ENCODE results near the gene PRR3. TPM values are rescaled to one million over a fixed set of nuclear protein-coding genes. Genes with fewer than 3 reads are reported as not detected.

Gene PRR3
- total and polyA plus RNA-seq, 9 of the 15 experiments (the other 6 are each of a cell fraction or from before 2014, with no cell fraction given), result 23.5 to 59.6 (median 28.8) TPM

DNA sequence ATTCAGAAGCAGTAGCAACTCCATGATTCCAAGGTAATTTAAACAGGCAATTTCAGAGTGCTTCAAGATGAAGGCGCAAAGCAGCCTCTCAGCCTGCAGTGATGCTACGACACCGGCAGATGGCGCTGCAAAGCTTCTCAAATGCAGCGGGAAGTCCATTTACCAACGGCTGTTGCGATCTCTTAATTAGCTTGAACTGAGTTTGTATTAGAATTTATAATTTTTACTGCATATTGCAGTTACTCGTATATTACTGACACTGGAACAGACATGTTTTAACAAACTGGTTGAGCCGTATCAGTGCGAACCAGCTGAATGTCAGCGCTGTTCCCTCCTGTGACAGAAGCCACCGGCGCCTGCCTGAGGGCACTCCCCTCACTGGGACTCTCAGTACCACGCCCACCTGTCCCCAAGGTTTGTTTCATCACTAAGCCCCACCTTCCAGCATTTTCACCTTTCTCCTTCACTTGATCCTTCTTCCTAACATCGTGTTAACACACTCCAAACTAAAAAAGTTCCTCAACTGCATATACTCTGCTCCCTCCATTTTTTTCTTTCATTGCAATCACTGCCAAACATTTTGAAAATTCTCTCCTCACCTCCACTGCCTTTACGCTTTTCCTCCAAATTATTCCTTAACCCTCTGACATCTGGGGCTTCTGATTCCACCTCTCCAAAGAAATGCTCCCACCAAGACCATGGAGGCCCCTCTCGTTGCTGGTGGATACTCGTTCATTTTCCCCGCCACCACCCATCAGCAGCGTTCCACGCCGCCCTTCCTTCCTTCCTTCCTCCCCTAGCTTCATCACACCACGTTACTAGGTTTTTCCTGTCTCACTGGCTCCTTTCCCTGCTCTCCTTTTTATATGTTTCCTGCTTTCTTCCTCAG lies 15.3 kb upstream of the PRR3 start (continued):
- TF ChIP-seq ATF1 (CRISPR knock-in tag; IDR thresholded peaks at IDR 0.05), result no peak
- TF ChIP-seq ATF1 (tag; IDR thresholded peaks at IDR 0.05), result peak; percentile 32; the same call in 1 of the 2 replicates
- TF ChIP-seq, protein P1, sequence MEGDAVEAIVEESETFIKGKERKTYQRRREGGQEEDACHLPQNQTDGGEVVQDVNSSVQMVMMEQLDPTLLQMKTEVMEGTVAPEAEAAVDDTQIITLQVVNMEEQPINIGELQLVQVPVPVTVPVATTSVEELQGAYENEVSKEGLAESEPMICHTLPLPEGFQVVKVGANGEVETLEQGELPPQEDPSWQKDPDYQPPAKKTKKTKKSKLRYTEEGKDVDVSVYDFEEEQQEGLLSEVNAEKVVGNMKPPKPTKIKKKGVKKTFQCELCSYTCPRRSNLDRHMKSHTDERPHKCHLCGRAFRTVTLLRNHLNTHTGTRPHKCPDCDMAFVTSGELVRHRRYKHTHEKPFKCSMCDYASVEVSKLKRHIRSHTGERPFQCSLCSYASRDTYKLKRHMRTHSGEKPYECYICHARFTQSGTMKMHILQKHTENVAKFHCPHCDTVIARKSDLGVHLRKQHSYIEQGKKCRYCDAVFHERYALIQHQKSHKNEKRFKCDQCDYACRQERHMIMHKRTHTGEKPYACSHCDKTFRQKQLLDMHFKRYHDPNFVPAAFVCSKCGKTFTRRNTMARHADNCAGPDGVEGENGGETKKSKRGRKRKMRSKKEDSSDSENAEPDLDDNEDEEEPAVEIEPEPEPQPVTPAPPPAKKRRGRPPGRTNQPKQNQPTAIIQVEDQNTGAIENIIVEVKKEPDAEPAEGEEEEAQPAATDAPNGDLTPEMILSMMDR (IDR thresholded peaks at IDR 0.05 in 2 of 3, conservative IDR thresholded peaks at IDR 0.05 in 1 of 3; ENCODE audit: insufficient read depth in 2 of 3, low read depth in 1 of 3, low read length in 3 of 3), result peak; percentile 95 to 100 (median 98)
- TF ChIP-seq NR2F6 (CRISPR knock-in tag; IDR thresholded peaks at IDR 0.05), result no peak
- TF ChIP-seq CBX3 (IDR thresholded peaks at IDR 0.05; ENCODE audit: borderline replicate concordance in 1 of 2, low read length in 2 of 2), result 0 out of 3 replicates have a peak, but pooled peaks of 1 of the 2 experiments have one; percentile 26
- TF ChIP-seq, protein P2, sequence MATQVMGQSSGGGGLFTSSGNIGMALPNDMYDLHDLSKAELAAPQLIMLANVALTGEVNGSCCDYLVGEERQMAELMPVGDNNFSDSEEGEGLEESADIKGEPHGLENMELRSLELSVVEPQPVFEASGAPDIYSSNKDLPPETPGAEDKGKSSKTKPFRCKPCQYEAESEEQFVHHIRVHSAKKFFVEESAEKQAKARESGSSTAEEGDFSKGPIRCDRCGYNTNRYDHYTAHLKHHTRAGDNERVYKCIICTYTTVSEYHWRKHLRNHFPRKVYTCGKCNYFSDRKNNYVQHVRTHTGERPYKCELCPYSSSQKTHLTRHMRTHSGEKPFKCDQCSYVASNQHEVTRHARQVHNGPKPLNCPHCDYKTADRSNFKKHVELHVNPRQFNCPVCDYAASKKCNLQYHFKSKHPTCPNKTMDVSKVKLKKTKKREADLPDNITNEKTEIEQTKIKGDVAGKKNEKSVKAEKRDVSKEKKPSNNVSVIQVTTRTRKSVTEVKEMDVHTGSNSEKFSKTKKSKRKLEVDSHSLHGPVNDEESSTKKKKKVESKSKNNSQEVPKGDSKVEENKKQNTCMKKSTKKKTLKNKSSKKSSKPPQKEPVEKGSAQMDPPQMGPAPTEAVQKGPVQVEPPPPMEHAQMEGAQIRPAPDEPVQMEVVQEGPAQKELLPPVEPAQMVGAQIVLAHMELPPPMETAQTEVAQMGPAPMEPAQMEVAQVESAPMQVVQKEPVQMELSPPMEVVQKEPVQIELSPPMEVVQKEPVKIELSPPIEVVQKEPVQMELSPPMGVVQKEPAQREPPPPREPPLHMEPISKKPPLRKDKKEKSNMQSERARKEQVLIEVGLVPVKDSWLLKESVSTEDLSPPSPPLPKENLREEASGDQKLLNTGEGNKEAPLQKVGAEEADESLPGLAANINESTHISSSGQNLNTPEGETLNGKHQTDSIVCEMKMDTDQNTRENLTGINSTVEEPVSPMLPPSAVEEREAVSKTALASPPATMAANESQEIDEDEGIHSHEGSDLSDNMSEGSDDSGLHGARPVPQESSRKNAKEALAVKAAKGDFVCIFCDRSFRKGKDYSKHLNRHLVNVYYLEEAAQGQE (IDR thresholded peaks at IDR 0.05; ENCODE audit: borderline replicate concordance), result peak; percentile 78; the same call in 1 of the 2 replicates
- TF ChIP-seq, protein P2 (CRISPR knock-in tag; IDR thresholded peaks at IDR 0.05; ENCODE audit: low read depth), result 0 out of 2 replicates have a peak, but pooled peaks have one; percentile 37
- TF ChIP-seq SAP30 (IDR thresholded peaks at IDR 0.05; ENCODE audit: borderline replicate concordance, insufficient read depth, low read depth, low read length, poor library complexity, severe bottlenecking), result peak; percentile 75
- TF ChIP-seq, protein P3, sequence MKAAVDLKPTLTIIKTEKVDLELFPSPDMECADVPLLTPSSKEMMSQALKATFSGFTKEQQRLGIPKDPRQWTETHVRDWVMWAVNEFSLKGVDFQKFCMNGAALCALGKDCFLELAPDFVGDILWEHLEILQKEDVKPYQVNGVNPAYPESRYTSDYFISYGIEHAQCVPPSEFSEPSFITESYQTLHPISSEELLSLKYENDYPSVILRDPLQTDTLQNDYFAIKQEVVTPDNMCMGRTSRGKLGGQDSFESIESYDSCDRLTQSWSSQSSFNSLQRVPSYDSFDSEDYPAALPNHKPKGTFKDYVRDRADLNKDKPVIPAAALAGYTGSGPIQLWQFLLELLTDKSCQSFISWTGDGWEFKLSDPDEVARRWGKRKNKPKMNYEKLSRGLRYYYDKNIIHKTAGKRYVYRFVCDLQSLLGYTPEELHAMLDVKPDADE (conservative IDR thresholded peaks at IDR 0.05; ENCODE audit: control insufficient read depth, low read depth, low read length), result 0 out of 2 replicates have a peak, but pooled peaks have one; percentile 21
- TF ChIP-seq, protein P4, sequence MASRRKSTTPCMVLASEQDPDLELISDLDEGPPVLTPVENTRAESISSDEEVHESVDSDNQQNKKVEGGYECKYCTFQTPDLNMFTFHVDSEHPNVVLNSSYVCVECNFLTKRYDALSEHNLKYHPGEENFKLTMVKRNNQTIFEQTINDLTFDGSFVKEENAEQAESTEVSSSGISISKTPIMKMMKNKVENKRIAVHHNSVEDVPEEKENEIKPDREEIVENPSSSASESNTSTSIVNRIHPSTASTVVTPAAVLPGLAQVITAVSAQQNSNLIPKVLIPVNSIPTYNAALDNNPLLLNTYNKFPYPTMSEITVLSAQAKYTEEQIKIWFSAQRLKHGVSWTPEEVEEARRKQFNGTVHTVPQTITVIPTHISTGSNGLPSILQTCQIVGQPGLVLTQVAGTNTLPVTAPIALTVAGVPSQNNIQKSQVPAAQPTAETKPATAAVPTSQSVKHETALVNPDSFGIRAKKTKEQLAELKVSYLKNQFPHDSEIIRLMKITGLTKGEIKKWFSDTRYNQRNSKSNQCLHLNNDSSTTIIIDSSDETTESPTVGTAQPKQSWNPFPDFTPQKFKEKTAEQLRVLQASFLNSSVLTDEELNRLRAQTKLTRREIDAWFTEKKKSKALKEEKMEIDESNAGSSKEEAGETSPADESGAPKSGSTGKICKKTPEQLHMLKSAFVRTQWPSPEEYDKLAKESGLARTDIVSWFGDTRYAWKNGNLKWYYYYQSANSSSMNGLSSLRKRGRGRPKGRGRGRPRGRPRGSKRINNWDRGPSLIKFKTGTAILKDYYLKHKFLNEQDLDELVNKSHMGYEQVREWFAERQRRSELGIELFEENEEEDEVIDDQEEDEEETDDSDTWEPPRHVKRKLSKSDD (conservative IDR thresholded peaks at IDR 0.05; ENCODE audit: low read length), result no peak
- no peak for TF ChIP-seq ELF1 (tag; IDR thresholded peaks at IDR 0.05)
